NCI-H345 treated with DMSO at 0.1 percent for 48 hours (cell line): Measurements from ENCODE around the gene FIGN.
A peak's percentile ranks its signal among the peaks of the same experiment; 100 is the strongest.

Source experiments
- DNase-seq: peaks from one replicate; lab custom pipeline; 2025; ENCODE audit not compliant: unreplicated experiment; lab: John Stamatoyannopoulos, UW

The FIGN gene

GRCh38 chr2:163570391-163570790 lies 165.4 kb downstream of the FIGN start:
- no peak for DNase-seq

- no peak for DNase-seq
Measured at GRCh38 chr2:163565192-163565591, 170.6 kb downstream of the FIGN start.

- no peak for DNase-seq
Measured at GRCh38 chr2:163564236-163564635, 171.6 kb downstream of the FIGN start.

- no peak for DNase-seq
Measured at GRCh38 chr2:163563336-163563735, 172.5 kb downstream of the FIGN start.

- DNase-seq = peak; percentile 23
Measured at GRCh38 chr2:163558251-163559021, 177.4 kb downstream of the FIGN start.

GRCh38 chr2:163556511-163556910 lies 179.3 kb downstream of the FIGN start:
- DNase-seq = no peak

GRCh38 chr2:163554864-163555263 lies 180.9 kb downstream of the FIGN start:
- DNase-seq = no peak

GRCh38 chr2:163553601-163554000 lies 182.2 kb downstream of the FIGN start:
- no peak for DNase-seq

- no peak for DNase-seq
Measured at GRCh38 chr2:163552758-163553157, 183.1 kb downstream of the FIGN start.

GRCh38 chr2:163551616-163552373 lies 184.0 kb downstream of the FIGN start:
- DNase-seq = no peak

- DNase-seq = no peak
Measured at GRCh38 chr2:163548970-163549369, 186.8 kb downstream of the FIGN start.
